ENCODE results near the gene LTB. TPM values are rescaled to one million over a fixed set of nuclear protein-coding genes. Genes with fewer than 3 reads are reported as not detected.

The LTB gene
- total RNA-seq, 4 donors from 2014 or later: 1.5 TPM; not detected in 3

- TF ChIP-seq CTCF (IDR thresholded peaks at IDR 0.05) (no peak), POLR2A (IDR thresholded peaks at IDR 0.05) (no peak)
- H3K36me3 ChIP-seq: no peaks in the 10 kb centered on the region
- no peak for DNase-seq
- no peaks in the 10 kb centered on the region for H3K27me3 ChIP-seq
- no peaks in the 10 kb centered on the region for H3K4me1 ChIP-seq
- H3K4me3 ChIP-seq: no peak overlapping the region
- intact Hi-C loops (cut with DNase I; ENCODE audit: low total_unique reads): no loop called here
- H3K9me3 ChIP-seq: no peaks in the 10 kb centered on the region
- H3K27ac ChIP-seq: no peak overlapping the region
These were observed 8.8 kb downstream of the LTB start for GRCh38 chr6:31573239-31574105.

GRCh38 chr6:31572041-31572911 lies 9.9 kb downstream of the LTB start, which contains the start of gene LTA:
Gene LTA, plus strand, starts transcription at chr6:31572289. Its CDS starts 454 bp downstream, at chr6:31572743.
- H3K27ac ChIP-seq: no peak within 1 kb of the TSS
- H3K36me3 ChIP-seq: no peaks in the 10 kb centered on the region
- no peaks in the 10 kb centered on the region for H3K9me3 ChIP-seq
- no peaks in the 10 kb centered on the region for H3K4me1 ChIP-seq
- no peaks in the 10 kb centered on the region for H3K27me3 ChIP-seq
- no peak within 1 kb of the TSS for H3K4me3 ChIP-seq
- no peak for DNase-seq
- intact Hi-C loops (cut with DNase I; ENCODE audit: low total_unique reads): no loop called here
- TF ChIP-seq CTCF (IDR thresholded peaks at IDR 0.05) (no peak), POLR2A (IDR thresholded peaks at IDR 0.05) (no peak)

- no peak for TF ChIP-seq POLR2A (IDR thresholded peaks at IDR 0.05)
- TF ChIP-seq CTCF (IDR thresholded peaks at IDR 0.05): no peak
- H3K9me3 ChIP-seq: no peaks in the 10 kb centered on the region
- H3K4me3 ChIP-seq: no peak overlapping the region
- intact Hi-C loops (cut with DNase I; ENCODE audit: low total_unique reads): no loop called here
- no peaks in the 10 kb centered on the region for H3K4me1 ChIP-seq
- H3K27ac ChIP-seq: no peak overlapping the region
- DNase-seq: no peak
- no peaks in the 10 kb centered on the region for H3K36me3 ChIP-seq
- H3K27me3 ChIP-seq: no peaks in the 10 kb centered on the region
These were observed 12.2 kb downstream of the LTB start for GRCh38 chr6:31569861-31570536.

- H3K9me3 ChIP-seq: no peaks in the 10 kb centered on the region
- DNase-seq: no peak
- TF ChIP-seq POLR2A (IDR thresholded peaks at IDR 0.05) (no peak), CTCF (IDR thresholded peaks at IDR 0.05) (no peak)
- no peak overlapping the region for H3K4me3 ChIP-seq
- intact Hi-C loops (cut with DNase I; ENCODE audit: low total_unique reads): no loop called here
- H3K27me3 ChIP-seq: no peaks in the 10 kb centered on the region
- no peaks in the 10 kb centered on the region for H3K36me3 ChIP-seq
- no peak overlapping the region for H3K27ac ChIP-seq
- H3K4me1 ChIP-seq: no peaks in the 10 kb centered on the region
These were observed 13.7 kb downstream of the LTB start for GRCh38 chr6:31568537-31568961.

Data from uterus (tissue), 4 donors.